ENCODE results near the gene LCN12.

Gene LCN12

GRCh38 chr9:136926749-136927148, 25.3 kb upstream of the LCN12 start:
- no peak for DNase-seq (ENCODE audit: extremely low read depth in 1 of 2, low read depth in 1 of 2)

- DNase-seq (ENCODE audit: extremely low read depth in 1 of 2, low read depth in 1 of 2) = no peak
Observed at GRCh38 chr9:136927343-136928271, 24.5 kb upstream of the LCN12 start.

GRCh38 chr9:136928591-136928990, 23.5 kb upstream of the LCN12 start:
- no peak for DNase-seq (ENCODE audit: extremely low read depth in 1 of 2, low read depth in 1 of 2)

GRCh38 chr9:136930014-136930413, 22.1 kb upstream of the LCN12 start:
- DNase-seq (ENCODE audit: extremely low read depth in 1 of 2, low read depth in 1 of 2) = no peak

- no peak for DNase-seq (ENCODE audit: extremely low read depth in 1 of 2, low read depth in 1 of 2)
Observed at GRCh38 chr9:136931611-136932130, 20.4 kb upstream of the LCN12 start.

GRCh38 chr9:136934277-136934676, 17.8 kb upstream of the LCN12 start:
- DNase-seq (ENCODE audit: extremely low read depth in 1 of 2, low read depth in 1 of 2) = no peak

GRCh38 chr9:136935651-136936050, 16.4 kb upstream of the LCN12 start:
- no peak for DNase-seq (ENCODE audit: extremely low read depth in 1 of 2, low read depth in 1 of 2)

GRCh38 chr9:136936645-136937170, 15.4 kb upstream of the LCN12 start:
- DNase-seq (ENCODE audit: extremely low read depth in 1 of 2, low read depth in 1 of 2) = no peak

GRCh38 chr9:136937186-136938001, 14.7 kb upstream of the LCN12 start:
- DNase-seq (ENCODE audit: extremely low read depth in 1 of 2, low read depth in 1 of 2) = no peak

- no peak for DNase-seq (ENCODE audit: extremely low read depth in 1 of 2, low read depth in 1 of 2)
Observed at GRCh38 chr9:136939431-136939995, 12.6 kb upstream of the LCN12 start.

GRCh38 chr9:136939996-136940525, 12.0 kb upstream of the LCN12 start:
- DNase-seq (ENCODE audit: extremely low read depth in 1 of 2, low read depth in 1 of 2) = no peak

GRCh38 chr9:136940526-136941230, 11.4 kb upstream of the LCN12 start:
- DNase-seq (ENCODE audit: extremely low read depth in 1 of 2, low read depth in 1 of 2) = no peak

- DNase-seq (ENCODE audit: extremely low read depth in 1 of 2, low read depth in 1 of 2) = no peak
Observed at GRCh38 chr9:136941231-136942111, 10.6 kb upstream of the LCN12 start.

GRCh38 chr9:136942112-136942880, 9.8 kb upstream of the LCN12 start:
- no peak for DNase-seq (ENCODE audit: extremely low read depth in 1 of 2, low read depth in 1 of 2)

GRCh38 chr9:136942881-136943230, 9.2 kb upstream of the LCN12 start:
- DNase-seq (ENCODE audit: extremely low read depth in 1 of 2, low read depth in 1 of 2) = no peak

- peak in 1 of 2 donors; percentile 22 for DNase-seq (ENCODE audit: extremely low read depth in 1 of 2, low read depth in 1 of 2)
Observed at GRCh38 chr9:136943291-136944211, 8.5 kb upstream of the LCN12 start.

GRCh38 chr9:136944212-136944518, 7.9 kb upstream of the LCN12 start:
- DNase-seq (ENCODE audit: extremely low read depth in 1 of 2, low read depth in 1 of 2) = no peak

Measured in stimulated activated CD8-positive, alpha-beta memory T cell treated with anti-CD3 and anti-CD28 coated beads, Interleukin-7, amount 100 ng/mL, for 48 hours (primary cell).